LNCaP clone FGC (cell line): ENCODE measurements around the gene CARD19.

Experiments used
- DNase-seq: peaks from one replicate; pipeline ENCODE4 v3.0.0-alpha.2; 2011; ENCODE audit warnings: low read depth
- H3K4me3 ChIP-seq: 2 replicates; pipeline ENCODE4 v1.5.1; 2011; ENCODE audit warnings: mild to moderate bottlenecking, low read depth, low read length, control low read depth
- TF ChIP-seq, protein P1 (sequence below): IDR thresholded peaks from 2 replicates; pipeline ENCODE4 v1.5.1; 2012; ENCODE audit warnings: mild to moderate bottlenecking; ENCODE audit not compliant: control insufficient read depth, insufficient read depth; ENCODE audit errors: extremely low read depth

Gene CARD19, protein sequence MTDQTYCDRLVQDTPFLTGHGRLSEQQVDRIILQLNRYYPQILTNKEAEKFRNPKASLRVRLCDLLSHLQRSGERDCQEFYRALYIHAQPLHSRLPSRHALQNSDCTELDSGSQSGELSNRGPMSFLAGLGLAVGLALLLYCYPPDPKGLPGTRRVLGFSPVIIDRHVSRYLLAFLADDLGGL

DNA sequence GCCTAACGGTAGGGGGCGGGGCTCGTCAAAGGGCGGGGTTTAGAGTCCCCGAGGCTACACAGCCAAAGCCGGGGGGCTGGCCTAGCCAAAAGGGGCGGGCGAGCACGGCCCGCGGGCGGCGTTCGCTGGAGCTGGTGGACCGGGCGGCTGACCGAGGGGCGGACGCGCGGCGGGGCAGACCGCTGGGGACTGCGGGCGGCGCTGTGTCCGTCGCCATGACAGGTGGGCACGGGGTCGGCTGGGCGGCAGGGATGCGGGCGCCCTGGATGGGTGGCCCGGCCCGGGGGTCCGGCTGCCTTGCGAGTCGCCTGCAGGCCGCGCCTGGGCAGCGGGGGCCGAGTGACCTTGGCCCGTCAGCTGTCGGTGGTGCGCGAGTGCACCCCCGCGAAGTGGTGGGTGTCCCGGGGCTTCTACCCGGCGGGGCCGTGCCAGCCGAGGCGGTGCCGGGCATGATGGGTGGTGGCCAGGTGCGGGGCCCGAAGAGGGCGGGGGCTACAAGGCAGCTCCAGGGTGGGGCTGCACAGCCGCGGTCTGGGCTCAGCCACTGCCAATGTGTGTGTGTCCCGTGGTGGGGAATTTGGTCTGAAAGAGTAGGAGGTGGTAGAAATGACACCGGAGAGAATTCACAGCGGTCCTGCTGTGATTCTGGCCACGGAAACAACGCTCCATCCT, at the start of gene CARD19:
Gene CARD19 (plus strand): TSS at position 87 of the 672 bp plus-strand sequence. CDS start 129 bp downstream, at position 216.
- H3K4me3 ChIP-seq: peak within 1 kb of the TSS; percentile 79
- TF ChIP-seq, protein P1, sequence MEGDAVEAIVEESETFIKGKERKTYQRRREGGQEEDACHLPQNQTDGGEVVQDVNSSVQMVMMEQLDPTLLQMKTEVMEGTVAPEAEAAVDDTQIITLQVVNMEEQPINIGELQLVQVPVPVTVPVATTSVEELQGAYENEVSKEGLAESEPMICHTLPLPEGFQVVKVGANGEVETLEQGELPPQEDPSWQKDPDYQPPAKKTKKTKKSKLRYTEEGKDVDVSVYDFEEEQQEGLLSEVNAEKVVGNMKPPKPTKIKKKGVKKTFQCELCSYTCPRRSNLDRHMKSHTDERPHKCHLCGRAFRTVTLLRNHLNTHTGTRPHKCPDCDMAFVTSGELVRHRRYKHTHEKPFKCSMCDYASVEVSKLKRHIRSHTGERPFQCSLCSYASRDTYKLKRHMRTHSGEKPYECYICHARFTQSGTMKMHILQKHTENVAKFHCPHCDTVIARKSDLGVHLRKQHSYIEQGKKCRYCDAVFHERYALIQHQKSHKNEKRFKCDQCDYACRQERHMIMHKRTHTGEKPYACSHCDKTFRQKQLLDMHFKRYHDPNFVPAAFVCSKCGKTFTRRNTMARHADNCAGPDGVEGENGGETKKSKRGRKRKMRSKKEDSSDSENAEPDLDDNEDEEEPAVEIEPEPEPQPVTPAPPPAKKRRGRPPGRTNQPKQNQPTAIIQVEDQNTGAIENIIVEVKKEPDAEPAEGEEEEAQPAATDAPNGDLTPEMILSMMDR: no peak
- DNase-seq: no peak

DNA sequence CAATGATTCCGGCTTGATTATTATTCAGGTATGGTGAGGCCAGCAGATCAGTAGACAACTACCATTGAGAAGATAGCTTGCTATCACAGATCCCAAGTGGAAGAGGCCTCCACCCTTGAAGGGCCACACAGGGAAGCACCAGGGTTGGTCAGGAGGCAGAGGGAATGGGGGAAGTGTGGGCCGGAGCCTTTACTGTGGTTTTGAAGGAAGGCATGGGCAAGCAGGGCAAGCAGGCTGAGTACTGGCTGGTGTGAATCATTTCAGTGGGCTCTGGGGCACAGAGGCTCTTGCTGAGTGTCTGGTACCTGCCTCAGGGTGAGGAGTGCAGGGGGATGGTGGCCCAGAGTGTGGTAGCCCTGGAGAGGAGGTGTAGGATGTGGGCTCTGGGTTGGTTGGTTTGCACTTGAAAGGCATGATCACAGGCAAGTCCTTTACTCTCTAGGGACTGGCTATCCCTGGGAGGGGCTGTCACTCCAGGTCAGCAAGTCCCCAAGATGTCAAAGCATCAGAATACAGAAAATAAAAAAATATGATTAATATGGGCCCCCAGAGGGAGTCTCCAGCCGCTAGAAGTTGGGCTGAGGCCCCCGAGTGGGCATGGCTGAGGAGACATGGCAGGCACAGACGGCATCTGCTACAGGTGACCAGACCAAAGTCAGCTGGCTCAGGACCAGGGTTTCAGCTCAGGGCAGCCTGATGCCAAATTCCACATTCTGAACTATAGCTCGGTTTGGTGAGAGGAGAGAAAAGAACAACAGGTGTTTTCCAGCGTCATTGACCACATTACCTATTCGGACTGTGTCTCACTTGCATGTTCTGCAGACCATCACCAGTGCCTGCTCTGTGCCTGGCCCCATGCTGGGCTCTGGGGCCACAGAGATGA, 47.2 kb upstream of the CARD19 start:
- DNase-seq: no peak
- TF ChIP-seq, protein P1: no peak

DNA sequence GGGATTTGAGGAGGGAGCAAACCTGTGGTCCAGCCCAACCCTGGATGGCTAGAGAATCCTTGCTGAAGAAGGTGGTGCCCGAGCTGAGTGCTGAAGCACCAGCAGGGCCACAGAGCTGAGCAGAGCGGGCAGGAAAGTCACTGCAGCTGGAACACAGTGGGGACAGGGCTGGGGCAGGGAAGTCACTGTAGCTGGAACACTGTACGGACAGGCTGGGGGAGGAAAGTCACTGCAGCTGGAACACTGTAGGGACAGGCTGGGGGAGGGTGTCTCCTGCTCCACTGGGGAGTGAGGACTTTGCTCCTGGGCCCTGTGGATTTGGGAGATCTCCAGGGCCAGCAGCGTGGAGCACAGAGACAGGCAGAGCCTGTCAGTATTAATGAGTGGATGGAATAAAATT, 46.5 kb upstream of the CARD19 start:
- TF ChIP-seq, protein P1: no peak
- no peak for DNase-seq
- H3K4me3 ChIP-seq: no peak overlapping the region

More for the DNA sequence above, 47.2 kb upstream of the CARD19 start:
- no peak overlapping the region for H3K4me3 ChIP-seq

DNA sequence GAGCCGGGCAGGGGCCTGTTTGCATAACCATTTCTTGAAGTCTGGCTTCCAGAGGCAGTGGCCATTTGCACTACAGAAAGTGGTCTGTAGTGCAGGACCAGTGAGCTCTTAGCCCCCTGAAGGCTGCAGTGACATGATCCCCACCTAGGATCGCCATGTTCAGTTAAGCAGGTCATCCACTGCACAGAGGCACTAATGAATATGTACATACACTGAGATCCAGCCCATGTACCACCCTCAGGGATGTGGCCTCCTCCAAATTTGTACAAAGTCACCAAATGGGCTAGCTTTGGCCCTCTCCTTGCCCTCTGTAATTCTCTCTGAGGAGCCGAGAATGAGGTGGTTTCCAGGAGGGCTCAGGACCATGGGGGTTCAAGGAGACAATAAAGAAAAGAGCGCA, 45.8 kb upstream of the CARD19 start:
- no peak for DNase-seq

DNA sequence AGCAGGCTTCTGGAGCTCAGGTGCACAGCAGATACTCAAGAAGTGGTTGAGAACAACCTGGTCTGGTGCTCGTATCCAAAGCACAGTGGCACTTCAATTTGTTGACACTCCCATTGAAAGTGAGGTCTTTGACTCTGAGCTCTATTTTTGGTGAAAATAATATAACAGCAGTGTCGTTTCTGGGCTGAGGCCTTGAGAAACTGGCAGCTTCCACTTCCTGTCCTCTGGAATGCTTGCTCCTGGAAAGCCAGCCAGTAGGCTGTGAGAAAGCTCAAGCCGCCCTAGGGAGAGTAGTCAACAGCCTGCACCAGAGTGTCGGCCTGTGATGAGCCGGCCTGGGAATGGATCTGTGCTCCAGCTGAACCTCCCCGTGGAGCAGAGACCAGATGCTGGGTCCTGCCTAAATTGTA, 44.3 kb upstream of the CARD19 start:
- TF ChIP-seq, protein P1: no peak
- no peak for DNase-seq
- no peak overlapping the region for H3K4me3 ChIP-seq

More for the DNA sequence above, 45.8 kb upstream of the CARD19 start:
- H3K4me3 ChIP-seq: no peak overlapping the region
- TF ChIP-seq, protein P1: no peak

DNA sequence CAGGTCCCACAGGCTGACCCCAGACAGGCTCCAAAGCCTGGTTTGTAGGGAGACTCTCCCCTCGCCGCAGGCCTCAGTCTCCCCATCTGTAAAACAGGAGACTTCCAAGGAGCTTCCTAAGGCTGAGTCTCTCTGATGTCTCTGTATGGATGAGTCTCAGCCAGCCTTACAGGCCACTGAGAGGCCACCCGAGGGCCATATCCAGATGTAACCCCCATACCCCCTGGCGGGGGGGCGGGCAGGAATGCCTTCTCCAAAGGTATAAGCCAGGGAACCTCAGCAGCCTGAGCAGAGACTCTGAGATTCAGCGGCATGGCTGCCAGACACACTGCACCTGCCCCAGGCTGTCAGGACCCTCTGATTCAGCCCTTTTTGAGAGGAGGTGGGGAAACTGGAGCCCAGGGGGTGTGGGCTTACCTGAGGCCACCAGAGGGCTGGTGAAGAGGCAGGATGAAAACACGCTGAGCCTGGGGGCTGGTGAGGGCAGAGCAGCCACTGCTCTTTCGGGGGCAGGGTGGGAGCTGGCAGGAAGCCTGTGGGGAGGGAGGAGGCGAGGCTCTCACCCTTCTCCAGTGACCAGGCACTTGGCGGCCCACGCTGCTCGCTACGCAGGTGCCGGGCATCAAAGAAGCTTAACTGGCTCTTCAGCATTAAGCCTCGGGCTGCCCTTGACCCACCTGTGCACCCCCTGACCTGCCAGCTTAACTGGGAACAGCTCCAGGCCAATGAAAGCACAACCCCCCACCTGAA, 43.1 kb upstream of the CARD19 start:
- no peak for DNase-seq
- H3K4me3 ChIP-seq: no peak overlapping the region
- TF ChIP-seq, protein P1: no peak
